HG03095 (cell line): ENCODE results near the gene LCA5.
"Not testable (repeated sequence)": the region's sequence is repeated elsewhere in the genome, so short reads cannot be mapped to it uniquely, and the experiment has no call there.

Source experiments
- ATAC-seq: cut with Tn5 transposase; IDR thresholded peaks from one replicate; pipeline ENCODE4 v1.9.1; 2021; ENCODE audit warnings: moderate library complexity; ENCODE audit not compliant: unreplicated experiment

LCA5 gene

DNA sequence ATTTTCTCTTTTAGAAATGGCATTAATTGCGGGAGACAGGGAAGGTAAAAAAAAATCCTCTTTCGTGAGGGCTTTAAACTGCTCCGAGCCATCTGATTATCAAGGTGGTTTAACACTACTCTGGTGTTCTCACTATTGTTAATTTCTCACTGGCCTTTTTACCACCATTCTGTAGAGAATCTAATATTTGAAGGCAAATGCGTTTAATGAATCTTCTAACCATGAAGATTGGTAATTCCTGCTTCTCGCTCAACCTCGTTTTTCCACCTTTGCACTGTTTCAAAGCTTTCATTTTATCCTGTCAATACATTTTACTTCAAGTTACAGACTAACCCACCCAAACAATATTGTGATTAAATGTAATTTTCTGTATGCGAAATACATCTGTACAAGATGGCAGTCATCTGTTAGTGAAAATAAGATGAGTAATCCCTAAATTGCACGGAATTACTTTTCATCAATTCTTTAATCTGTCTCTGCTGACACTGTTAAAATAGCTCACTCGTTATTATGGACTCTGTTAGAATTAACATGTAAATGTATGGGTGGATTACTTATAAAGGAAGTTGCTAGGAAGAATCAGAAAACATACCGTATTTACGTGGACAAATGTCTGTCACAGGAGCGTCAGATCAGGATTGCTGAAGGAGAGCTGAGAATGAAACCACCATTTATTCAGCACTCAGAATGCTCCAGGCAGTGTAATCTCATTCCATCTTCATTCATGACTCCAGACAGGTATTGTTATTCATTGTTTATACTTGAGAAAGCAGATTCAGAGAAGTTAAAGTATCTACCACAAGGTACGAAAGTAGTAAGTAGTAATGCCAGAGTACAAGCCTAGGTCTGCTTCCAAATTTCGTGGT lies 1.1 kb upstream of the LCA5 start:
- ATAC-seq = no peak

DNA sequence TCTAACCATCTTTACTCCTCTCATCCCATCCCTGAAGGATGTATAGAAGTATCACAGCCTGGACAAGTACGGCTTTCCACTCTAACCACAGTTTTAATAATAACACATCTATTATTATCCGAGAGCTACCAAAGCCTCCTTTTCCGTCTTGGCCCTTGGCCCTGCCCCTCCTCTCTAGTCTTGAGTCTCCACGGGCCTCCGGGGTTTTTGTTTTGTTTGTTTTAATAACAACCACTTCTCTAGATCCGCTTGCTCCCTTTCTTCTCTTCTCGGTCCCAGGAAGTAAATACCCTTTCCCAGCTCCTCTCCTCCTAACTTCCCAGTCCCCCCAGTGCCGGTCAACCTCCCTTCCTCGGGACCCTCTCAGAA lies 661 bp downstream of the LCA5 start:
- no peak for ATAC-seq

DNA sequence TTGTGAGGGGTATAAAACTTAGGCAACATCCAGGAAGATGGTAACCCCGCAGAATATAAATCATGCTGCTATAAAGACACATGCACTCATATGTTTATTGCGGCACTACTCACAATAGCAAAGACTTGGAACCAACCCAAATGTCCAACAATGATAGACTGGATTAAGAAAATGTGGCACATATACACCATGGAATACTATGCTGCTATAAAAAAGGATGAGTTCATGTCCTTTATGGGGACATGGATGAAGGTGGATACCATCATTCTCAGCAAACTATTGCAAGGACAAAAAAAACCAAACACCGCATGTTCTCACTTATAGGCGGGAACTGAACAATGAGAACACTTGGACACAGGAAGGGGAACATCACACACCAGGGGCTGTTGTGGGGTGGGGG lies 7.7 kb downstream of the LCA5 start:
- ATAC-seq = not testable (repeated sequence)

DNA sequence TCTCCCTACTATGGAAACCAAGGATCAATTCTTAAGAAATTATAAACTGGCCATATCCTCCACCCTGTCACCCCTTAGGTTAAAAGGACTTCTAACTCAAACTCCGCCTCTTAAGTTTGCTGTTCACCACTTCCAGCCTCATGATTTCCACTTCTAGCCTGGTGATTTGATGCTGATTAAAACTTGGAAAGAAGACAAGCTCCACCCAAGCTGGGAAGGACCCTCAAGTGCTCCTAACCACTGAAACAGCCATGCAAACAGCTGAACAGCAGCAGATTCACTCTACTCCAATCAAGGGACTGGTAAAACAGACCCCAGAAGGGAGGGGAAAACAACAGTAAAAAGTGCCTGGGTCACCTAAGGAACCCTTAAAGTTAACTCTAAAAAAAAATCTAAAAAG lies 10.3 kb downstream of the LCA5 start:
- ATAC-seq = no peak

DNA sequence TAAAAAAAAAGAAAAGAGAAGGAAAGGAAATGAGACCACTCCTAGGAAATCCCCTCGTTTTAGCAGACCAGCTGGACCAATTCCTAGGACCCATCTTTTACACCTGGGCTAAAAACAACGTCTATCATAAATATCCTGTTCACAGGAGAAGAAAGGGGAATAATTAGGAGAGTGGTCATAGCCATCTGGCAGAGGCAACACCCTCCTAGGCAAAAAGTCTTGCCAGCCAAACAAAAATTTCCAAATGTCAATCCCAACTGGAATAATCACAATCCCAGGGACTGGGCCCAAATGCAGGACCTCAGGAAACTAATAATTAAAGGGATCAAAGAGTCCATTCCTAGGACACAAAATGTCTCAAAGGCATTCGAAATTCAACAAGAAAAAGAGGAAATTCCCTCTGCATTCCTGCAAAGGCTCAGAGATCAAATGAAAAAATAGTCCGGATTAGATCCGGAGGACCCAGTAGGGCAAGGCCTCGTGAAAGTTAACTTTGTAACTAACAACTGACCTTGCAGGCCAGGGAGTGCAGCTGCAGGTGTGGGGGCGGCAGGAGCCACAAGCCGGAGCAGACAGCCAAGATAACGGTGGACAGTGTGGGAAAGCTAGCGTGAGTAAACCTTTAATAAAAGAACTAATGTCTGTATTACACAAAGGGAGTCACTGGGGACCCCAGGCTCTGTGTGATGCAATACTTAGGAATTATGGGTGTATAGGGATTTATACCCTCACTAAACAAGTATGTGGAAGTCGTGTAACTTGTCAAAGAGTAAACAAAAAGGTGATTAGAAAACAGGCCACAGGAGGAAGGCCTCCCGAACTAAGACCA lies 11.7 kb downstream of the LCA5 start:
- no peak for ATAC-seq

DNA sequence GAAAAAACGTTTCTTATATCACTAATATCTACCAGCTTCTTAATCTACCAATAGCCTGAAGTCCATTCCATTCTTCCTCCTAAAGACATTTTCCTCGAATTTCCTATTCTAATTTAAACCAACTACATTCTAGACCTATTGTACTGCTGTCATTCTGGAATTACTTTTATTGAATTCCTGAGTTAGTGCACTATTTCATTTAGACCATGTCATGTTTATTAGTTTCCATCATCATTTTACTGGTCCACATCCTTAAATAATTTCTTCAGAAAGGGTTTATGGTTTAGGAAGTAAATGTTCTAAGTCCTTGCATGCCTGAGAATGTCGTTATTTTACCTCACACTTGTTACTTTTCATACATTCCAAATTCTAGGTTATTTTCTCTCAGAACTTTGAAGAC lies 13.2 kb downstream of the LCA5 start:
- no peak for ATAC-seq

DNA sequence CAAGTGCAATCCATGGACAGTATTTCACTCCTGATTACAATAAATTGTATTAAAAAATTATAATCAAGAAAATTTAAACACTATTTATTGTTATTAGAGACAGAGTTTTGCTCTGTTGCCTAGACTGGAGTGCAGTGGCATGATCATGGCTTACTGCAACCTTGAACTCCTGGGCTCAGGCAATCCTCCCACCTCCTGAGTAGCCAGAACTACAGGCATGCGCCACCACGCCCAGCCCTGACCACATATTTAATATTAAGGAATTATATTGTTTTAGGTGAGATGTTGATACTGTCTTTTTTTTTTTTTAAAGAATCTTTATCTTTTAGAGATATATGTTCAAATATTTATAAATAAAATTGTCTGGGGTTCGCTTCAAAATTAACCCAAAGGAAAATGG lies 14.6 kb downstream of the LCA5 start:
- ATAC-seq = no peak

DNA sequence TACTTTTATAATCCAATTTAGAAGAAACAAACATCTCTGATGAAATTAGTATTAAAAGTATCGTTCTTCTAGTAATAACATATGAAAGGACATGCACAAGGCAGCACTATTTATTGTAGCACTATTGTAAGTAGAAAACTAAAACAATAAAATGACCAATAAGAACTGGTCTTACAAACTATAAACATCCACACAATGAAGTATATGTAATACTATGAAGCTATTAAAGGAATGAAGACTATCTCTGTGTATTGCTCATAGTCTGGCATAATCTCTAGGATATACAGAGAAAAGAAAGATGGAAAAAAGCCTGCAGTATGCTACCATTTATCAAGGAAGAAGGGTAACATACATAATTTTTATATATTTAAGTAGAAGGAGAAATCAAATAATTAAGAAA lies 16.7 kb downstream of the LCA5 start:
- no peak for ATAC-seq

DNA sequence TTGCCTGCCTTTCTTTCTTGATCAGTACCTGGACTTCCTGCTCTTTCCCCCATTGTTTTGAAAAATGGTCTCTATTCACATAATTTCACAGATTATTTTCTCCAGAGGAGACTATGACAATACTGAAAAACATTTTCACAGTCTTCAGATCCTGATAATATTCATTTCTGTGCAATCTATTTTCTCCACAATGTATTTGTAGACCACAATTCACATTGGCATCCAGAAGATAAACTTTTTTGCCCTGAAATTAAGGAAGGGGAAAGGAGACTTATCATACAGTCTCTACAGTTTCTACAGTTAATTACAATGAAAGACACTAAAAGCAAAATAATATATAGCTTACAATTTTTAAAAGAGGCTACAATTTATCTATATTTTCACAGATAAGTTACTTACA lies 18.4 kb downstream of the LCA5 start:
- no peak for ATAC-seq

DNA sequence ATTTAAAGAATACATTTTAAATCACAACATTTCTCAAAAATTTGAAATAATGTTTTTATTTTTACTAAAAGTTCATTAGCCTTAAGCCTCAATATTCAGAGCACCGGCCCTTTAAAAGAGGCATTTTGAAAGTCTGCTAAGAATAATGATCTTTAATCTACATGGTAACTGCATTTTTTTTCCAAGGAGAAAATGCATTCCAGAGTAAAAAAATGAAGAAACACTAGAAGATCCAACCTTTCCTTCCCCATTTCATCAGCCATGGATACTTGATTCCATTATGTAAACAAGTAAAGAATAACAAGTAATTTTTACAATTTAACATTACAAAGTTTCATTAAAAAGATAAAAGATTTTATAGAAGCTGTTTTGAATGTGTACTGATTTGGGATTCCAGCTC lies 21.8 kb downstream of the LCA5 start:
- no peak for ATAC-seq

DNA sequence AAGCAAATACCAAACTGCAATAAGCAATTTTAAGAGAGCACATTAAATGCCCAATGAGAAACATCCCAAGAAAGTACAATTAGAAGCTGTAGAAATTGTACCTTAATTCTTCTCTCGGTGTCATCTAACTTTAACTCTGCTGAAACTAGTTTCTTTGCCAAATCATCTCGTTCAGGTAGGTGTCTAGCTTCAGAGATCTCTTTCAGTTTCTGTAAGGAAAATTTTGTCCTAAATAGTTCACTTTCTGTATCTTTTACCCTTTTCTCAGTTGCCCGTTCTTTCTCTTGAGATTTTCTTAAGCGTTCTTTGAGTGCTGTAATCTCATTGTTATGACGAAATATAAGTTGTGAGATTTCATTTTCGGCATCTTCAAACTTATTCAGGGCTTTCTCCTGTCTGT lies 24.1 kb downstream of the LCA5 start:
- ATAC-seq = no peak

DNA sequence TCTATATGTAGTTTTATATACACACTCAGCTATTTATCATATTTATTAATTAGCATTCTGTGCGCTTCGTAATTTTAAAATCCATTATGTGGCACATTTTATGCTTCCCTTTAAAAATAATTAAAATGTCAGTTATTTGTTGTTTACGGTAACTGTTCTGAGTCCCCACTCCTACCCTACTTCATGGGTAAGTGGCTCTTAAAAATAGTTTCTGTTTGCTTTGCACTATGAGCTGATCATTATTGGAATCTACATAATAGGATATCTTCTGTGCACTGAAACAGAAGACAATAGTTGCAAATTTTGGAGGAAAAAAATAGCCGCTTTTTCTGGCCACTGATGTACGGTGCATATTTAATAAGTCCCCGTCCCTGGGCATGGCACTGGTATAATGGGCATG lies 25.2 kb downstream of the LCA5 start:
- no peak for ATAC-seq

DNA sequence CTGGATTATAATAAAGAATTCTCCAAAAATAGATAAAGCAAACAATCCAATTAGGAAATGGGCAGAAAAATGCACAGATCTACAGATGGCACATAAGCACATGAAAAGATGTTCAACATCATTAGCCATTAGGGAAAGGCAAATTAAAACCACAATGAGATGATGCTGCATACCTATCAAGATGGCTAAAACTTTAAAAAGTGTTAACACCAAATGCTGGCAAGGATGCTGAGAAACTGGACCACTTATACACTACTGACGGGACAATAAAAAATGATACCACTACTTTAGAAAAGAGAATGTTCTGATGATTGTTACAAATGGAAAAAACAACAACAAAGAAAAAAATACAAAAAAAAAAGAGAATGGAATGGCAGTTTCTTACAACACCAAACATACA lies 26.5 kb downstream of the LCA5 start:
- no peak for ATAC-seq

DNA sequence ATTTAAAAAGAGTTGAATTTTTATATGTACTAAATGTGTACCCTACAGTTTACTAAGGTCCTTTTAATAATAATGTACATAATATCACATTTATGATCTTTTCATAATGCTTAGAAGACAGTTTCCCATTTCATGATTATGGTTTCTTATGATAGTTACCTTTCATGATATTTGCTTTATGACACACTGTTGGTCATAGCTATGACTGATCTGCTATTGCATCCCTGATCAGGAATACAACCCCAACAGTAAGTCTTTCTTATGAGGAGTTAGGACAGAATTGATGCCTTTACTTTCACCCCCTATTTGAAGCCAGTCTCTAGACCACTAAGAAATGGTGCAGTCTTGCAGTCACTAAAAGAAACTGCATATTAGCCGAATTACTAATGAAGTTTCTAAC lies 31.0 kb downstream of the LCA5 start:
- no peak for ATAC-seq

DNA sequence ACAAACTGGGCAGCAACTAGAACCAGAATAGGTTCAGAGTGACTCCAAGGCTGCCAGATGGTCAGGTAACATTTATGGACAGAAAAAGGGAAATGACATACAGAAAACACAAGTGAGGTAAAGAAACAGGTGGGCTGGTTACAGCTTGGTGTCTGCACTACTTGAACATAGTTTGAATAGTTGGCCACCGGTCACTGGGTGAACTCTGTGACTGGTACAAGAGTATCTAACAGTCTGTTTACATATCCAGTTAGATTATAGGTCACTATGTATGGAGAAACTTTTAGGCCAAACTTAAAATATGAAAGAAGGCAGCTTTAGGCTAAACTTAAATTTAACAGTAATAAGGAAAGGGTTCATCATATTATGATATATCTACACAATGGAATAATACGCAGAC lies 32.9 kb downstream of the LCA5 start:
- ATAC-seq = no peak

DNA sequence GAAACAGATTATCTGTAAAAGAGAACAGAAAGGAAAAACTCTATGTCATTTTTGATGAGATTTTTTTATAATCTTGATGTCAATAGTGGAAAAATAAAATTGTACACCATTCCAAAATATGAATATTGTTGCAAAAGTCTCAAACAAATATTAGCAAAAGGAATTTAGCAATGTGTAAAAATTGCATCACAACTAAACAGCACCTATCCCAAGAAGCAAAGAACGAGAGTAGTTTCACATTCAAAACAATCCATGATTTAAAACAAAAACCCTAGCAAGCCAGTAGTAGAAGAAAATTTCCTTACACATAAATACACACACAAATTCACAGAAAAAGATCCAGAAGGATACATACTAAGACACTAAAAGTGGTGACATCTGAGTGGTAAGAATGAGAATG lies 38.4 kb downstream of the LCA5 start:
- ATAC-seq = no peak

DNA sequence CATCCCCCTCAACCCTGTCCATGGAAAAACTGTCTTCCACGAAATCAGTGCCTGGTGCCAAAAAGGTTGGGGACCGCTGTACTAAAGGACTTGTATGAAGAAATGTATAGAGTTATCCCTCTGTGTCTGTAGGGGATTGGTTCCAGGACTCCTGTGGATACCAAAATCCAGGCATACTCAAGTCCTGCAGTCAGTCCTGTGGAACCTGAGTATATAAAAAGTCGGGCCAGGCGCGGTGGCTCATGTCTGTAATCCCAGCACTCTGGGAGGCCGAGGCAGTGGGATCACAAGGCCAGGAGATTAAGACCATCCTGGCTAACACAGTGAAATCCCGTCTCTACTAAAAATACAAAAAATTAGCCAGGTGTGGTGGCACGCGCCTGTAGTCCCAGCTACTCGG lies 42.0 kb downstream of the LCA5 start:
- no peak for ATAC-seq

DNA sequence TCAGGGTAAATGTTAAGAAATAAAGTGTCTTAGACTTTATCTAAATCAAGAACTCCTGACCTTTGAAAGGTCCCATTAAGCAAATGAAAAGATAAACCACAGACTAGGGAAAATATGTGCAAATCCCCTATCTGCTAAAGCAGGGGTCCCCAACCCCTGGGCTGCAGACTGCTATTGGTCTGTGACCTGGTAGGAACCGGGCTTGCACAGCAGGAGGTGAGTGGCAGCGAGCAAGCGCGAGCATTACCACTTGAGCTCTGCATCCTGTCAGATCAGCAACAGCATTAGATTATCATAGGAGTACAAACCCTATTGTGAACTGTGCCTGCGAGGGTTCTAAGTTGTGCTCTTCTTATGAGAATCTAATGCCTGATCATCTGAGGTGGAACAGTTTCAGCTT lies 42.4 kb downstream of the LCA5 start:
- no peak for ATAC-seq

DNA sequence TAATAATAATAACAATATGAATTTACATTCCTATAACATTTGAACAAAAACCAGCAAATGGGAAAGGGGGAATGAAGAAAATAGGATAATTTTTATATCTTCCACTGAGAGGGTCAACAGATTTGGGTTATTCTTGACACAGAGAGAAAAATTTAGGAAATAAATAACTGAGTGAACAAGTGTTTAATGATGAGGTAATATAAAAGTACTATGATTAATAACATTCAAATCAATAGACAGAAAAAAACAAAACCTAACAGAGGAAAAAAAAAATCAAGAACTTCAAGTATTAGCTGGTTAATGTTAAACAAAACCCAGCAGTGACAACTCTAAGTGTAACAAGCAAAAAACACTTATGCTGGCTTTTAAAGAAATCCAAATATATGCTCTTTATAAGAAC lies 66.5 kb downstream of the LCA5 start:
- no peak for ATAC-seq

DNA sequence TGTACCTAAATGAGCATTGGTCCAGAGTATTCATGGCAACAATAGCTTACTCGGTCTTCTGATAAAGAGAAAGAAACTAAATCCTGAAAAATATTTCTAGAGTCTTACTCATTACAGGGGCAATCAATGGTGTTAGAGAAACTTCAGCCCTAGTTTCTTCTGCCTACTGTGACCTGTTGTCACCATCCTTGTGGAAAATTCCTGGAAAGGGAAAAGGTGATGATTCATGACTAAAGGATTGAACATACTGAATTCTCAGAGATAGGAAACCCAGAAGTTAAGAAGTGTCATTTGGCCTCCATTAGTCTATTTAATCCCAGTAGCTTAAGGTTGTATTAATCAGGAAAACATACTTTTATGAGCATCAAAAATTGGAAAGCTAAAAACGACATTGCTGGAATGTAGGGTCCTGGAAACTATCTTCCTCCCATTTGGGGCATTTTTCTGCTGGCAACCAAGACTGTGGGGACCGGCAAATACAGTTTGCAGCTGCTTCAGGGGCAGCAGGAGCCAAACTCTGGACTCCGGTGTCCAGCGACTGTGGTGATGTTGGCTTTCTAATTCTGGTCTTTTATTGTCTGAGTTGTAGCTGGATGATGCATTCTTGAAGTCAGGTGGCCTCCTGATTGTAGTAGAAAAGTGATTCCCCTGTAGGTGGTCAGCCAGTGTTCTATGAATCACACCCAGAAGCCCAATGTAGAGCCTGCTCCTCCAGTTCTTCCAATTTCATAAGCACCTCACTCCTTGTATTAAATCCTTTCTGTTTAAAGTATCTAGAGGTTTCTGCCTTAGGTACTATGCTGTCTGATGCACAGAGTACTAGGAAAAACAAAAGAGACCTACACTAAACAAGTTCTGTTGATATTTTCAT lies 67.6 kb downstream of the LCA5 start:
- ATAC-seq = no peak

DNA sequence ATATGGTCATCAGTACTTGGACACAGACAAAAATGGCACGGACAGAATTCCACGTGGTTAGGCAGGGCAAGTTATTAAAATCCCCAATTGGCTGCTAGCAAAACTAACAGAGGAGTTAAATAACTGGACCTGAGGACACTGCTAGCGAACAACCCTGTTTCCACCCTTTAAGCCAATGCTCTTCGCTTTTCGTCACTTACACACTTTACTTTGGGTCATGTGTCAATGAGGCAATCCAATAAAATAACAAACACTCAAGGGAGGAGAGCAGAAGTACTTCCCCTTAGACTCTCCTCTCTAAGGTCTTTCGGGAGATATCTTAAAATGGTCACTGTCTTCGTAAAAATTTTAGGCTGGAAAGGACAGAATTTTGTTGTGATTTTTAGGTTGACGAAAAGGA lies 68.6 kb downstream of the LCA5 start:
- ATAC-seq = no peak
